Karpas-422 (cell line): Measurements from ENCODE around the gene LPP. TPM values are rescaled to one million over a fixed set of nuclear protein-coding genes. Genes with fewer than 3 reads are reported as not detected.

Experiments
- DNase-seq: peaks from one replicate; pipeline ENCODE4 v3.0.0-alpha.2; 2015
- H2AFZ ChIP-seq: fragments of 200-600 bp; sonication (generic); 2 replicates; pipeline ENCODE4 v1.6.1; 2014; ENCODE audit warnings: antibody characterized with exemption, low read length, mixed read lengths
- H3K27ac ChIP-seq: fragments of 200-600 bp; sonication (generic); 2 replicates; pipeline ENCODE4 v1.5.1; 2014; ENCODE audit warnings: mild to moderate bottlenecking, low read length, moderate library complexity
- H3K27me3 ChIP-seq: fragments of 200-600 bp; sonication (generic); 2 replicates; pipeline ENCODE4 v1.6.1; 2014; ENCODE audit warnings: low read length, mixed read lengths
- H3K36me3 ChIP-seq: fragments of 200-600 bp; sonication (generic); 2 replicates; pipeline ENCODE4 v1.6.1; 2014; ENCODE audit warnings: low read length, mixed read lengths; ENCODE audit not compliant: insufficient read depth
- H3K4me1 ChIP-seq: fragments of 200-600 bp; sonication (generic); 2 replicates; pipeline ENCODE4 v1.6.1; 2014; ENCODE audit warnings: mild to moderate bottlenecking, low read length, mixed read lengths
- H3K4me2 ChIP-seq: fragments of 200-600 bp; sonication (generic); 2 replicates; pipeline ENCODE4 v1.6.1; 2014; ENCODE audit warnings: low read length, low read depth, mild to moderate bottlenecking; ENCODE audit not compliant: poor library complexity, severe bottlenecking
- H3K4me3 ChIP-seq: fragments of 200-600 bp; sonication (generic); 2 replicates; pipeline ENCODE4 v1.5.1; 2014; ENCODE audit warnings: mild to moderate bottlenecking, antibody characterized with exemption, low read length, mixed read lengths
- H3K79me2 ChIP-seq: fragments of 200-600 bp; sonication (generic); 2 replicates; pipeline ENCODE4 v1.6.1; 2014; ENCODE audit warnings: mild to moderate bottlenecking, low read length, mixed read lengths
- H3K9ac ChIP-seq: fragments of 200-600 bp; sonication (generic); 2 replicates; pipeline ENCODE4 v1.6.0; 2014; ENCODE audit warnings: low read length
- H3K9me2 ChIP-seq: fragments of 200-600 bp; sonication (generic), shearing (Covaris generic); replicated peaks from 2 replicates; pipeline ENCODE4 v1.6.0; 2014; ENCODE audit warnings: mild to moderate bottlenecking, low read length, moderate library complexity; ENCODE audit not compliant: insufficient read depth
- H3K9me3 ChIP-seq: fragments of 300-700, 200-600 bp; sonication (generic); 2 replicates; pipeline ENCODE4 v1.6.1; 2014; ENCODE audit warnings: low read length, mixed read lengths
- H4K20me1 ChIP-seq: fragments of 200-600 bp; sonication (generic); 2 replicates; pipeline ENCODE4 v1.6.1; 2014; ENCODE audit warnings: mild to moderate bottlenecking, antibody characterized with exemption, low read length, low read depth; ENCODE audit not compliant: insufficient read depth
- total RNA-seq: library from RNA; depleted of rRNA; stranded (reverse); fragments of >200 nt; shearing (Covaris generic); gene quantifications from 2 replicates; pipeline ENCODE4 v1.2.3, GENCODE V29; 2014; ENCODE audit warnings: low replicate concordance

LPP gene
- total RNA-seq, 1 experiment from 2014 or later = 88.5 TPM

- no peaks in the 10 kb centered on the region for H3K79me2 ChIP-seq
- H3K9me3 ChIP-seq = 0 out of 2 replicates have a peak, but pooled peaks cover 4% of the 10 kb centered on the region
- peaks cover 8% of the 10 kb centered on the region; the same call in 1 of the 2 replicates for H3K36me3 ChIP-seq
- H3K9me2 ChIP-seq = no peaks in the 10 kb centered on the region
- no peak overlapping the region for H3K9ac ChIP-seq
- no peak overlapping the region for H2AFZ ChIP-seq
- no peak overlapping the region for H3K27ac ChIP-seq
- no peak for DNase-seq
- H3K4me1 ChIP-seq = peaks cover 21% of the 10 kb centered on the region
- H3K4me3 ChIP-seq = no peak overlapping the region
- H3K27me3 ChIP-seq = peaks cover 4% of the 10 kb centered on the region; the same call in 1 of the 2 replicates
- peak overlapping the region; percentile 44 for H3K4me2 ChIP-seq
- no peaks in the 10 kb centered on the region for H4K20me1 ChIP-seq
These were observed 244.1 kb downstream of the LPP start for GRCh38 chr3:188397766-188398705.

- Histone ChIP-seq H3K27me3 (peaks cover 4% of the 10 kb centered on the region; the same call in 1 of the 2 replicates), H4K20me1 (no peaks in the 10 kb centered on the region), H3K4me1 (peaks cover 40% of the 10 kb centered on the region), H3K36me3 (peaks cover 8% of the 10 kb centered on the region; the same call in 1 of the 2 replicates), H3K9me3 (0 out of 2 replicates have a peak, but pooled peaks cover 4% of the 10 kb centered on the region), H3K4me2 (no peak overlapping the region), H3K9ac (no peak overlapping the region), H3K27ac (no peak overlapping the region), H3K79me2 (no peaks in the 10 kb centered on the region), H3K4me3 (no peak overlapping the region), H2AFZ (no peak overlapping the region), H3K9me2 (no peaks in the 10 kb centered on the region)
- no peak for DNase-seq
These were observed 246.7 kb downstream of the LPP start for GRCh38 chr3:188400494-188401243.

- H4K20me1 ChIP-seq = no peaks in the 10 kb centered on the region
- DNase-seq = no peak
- peaks cover 8% of the 10 kb centered on the region; the same call in 1 of the 2 replicates for H3K36me3 ChIP-seq
- no peak overlapping the region for H3K4me3 ChIP-seq
- no peaks in the 10 kb centered on the region for H3K9me2 ChIP-seq
- no peaks in the 10 kb centered on the region for H3K79me2 ChIP-seq
- peaks cover 4% of the 10 kb centered on the region; the same call in 1 of the 2 replicates for H3K27me3 ChIP-seq
- 0 out of 2 replicates have a peak, but pooled peaks cover 4% of the 10 kb centered on the region for H3K9me3 ChIP-seq
- H3K4me2 ChIP-seq = no peak overlapping the region
- H3K9ac ChIP-seq = no peak overlapping the region
- H2AFZ ChIP-seq = no peak overlapping the region
- peaks cover 38% of the 10 kb centered on the region for H3K4me1 ChIP-seq
- no peak overlapping the region for H3K27ac ChIP-seq
These were observed 247.5 kb downstream of the LPP start for GRCh38 chr3:188401244-188401993.

GRCh38 chr3:188402229-188402628 lies 248.3 kb downstream of the LPP start:
- Histone ChIP-seq H3K27ac (no peak overlapping the region), H3K4me1 (peaks cover 29% of the 10 kb centered on the region)

GRCh38 chr3:188403404-188403803 lies 249.4 kb downstream of the LPP start:
- no peak overlapping the region for H3K4me3 ChIP-seq
- no peak for DNase-seq
- H3K4me2 ChIP-seq = no peak overlapping the region
- H3K36me3 ChIP-seq = peaks cover 8% of the 10 kb centered on the region; the same call in 1 of the 2 replicates
- H3K9me3 ChIP-seq = 0 out of 2 replicates have a peak, but pooled peaks cover 4% of the 10 kb centered on the region
- H3K27me3 ChIP-seq = peaks cover 4% of the 10 kb centered on the region; the same call in 1 of the 2 replicates
- no peaks in the 10 kb centered on the region for H4K20me1 ChIP-seq
- H3K9ac ChIP-seq = no peak overlapping the region
- no peaks in the 10 kb centered on the region for H3K9me2 ChIP-seq
- H3K27ac ChIP-seq = no peak overlapping the region
- H2AFZ ChIP-seq = no peak overlapping the region
- no peaks in the 10 kb centered on the region for H3K79me2 ChIP-seq
- peaks cover 27% of the 10 kb centered on the region for H3K4me1 ChIP-seq

More at GRCh38 chr3:188402229-188402628, 248.3 kb downstream of the LPP start:
- no peak overlapping the region for H3K9ac ChIP-seq
- no peak overlapping the region for H2AFZ ChIP-seq
- H3K9me2 ChIP-seq = no peaks in the 10 kb centered on the region
- H3K9me3 ChIP-seq = 0 out of 2 replicates have a peak, but pooled peaks cover 4% of the 10 kb centered on the region
- no peak for DNase-seq
- no peaks in the 10 kb centered on the region for H4K20me1 ChIP-seq
- no peak overlapping the region for H3K4me3 ChIP-seq
- H3K36me3 ChIP-seq = peaks cover 8% of the 10 kb centered on the region; the same call in 1 of the 2 replicates
- H3K79me2 ChIP-seq = no peaks in the 10 kb centered on the region
- H3K27me3 ChIP-seq = peaks cover 4% of the 10 kb centered on the region; the same call in 1 of the 2 replicates
- H3K4me2 ChIP-seq = no peak overlapping the region

GRCh38 chr3:188404124-188404523 lies 250.2 kb downstream of the LPP start:
- Histone ChIP-seq H3K4me1 (peaks cover 27% of the 10 kb centered on the region), H3K27me3 (peaks cover 4% of the 10 kb centered on the region; the same call in 1 of the 2 replicates), H2AFZ (no peak overlapping the region), H3K79me2 (no peaks in the 10 kb centered on the region), H4K20me1 (no peaks in the 10 kb centered on the region), H3K9me2 (no peaks in the 10 kb centered on the region), H3K9ac (no peak overlapping the region), H3K4me3 (no peak overlapping the region), H3K4me2 (no peak overlapping the region), H3K9me3 (0 out of 2 replicates have a peak, but pooled peaks cover 4% of the 10 kb centered on the region), H3K36me3 (peaks cover 8% of the 10 kb centered on the region; the same call in 1 of the 2 replicates), H3K27ac (no peak overlapping the region)
- DNase-seq = no peak

GRCh38 chr3:188404701-188405100 lies 250.7 kb downstream of the LPP start:
- H3K79me2 ChIP-seq = no peaks in the 10 kb centered on the region
- H3K4me1 ChIP-seq = peaks cover 27% of the 10 kb centered on the region
- peaks cover 8% of the 10 kb centered on the region; the same call in 1 of the 2 replicates for H3K36me3 ChIP-seq
- no peak overlapping the region for H3K4me3 ChIP-seq
- H3K9me2 ChIP-seq = no peaks in the 10 kb centered on the region
- no peak overlapping the region for H3K4me2 ChIP-seq
- H4K20me1 ChIP-seq = no peaks in the 10 kb centered on the region
- H3K27ac ChIP-seq = no peak overlapping the region
- no peak overlapping the region for H2AFZ ChIP-seq
- peaks cover 4% of the 10 kb centered on the region; the same call in 1 of the 2 replicates for H3K27me3 ChIP-seq
- peak; percentile 55 for DNase-seq
- no peak overlapping the region for H3K9ac ChIP-seq
- 0 out of 2 replicates have a peak, but pooled peaks cover 4% of the 10 kb centered on the region for H3K9me3 ChIP-seq
